ENCODE measurements around the gene C19orf81.
A peak's percentile ranks its signal among the peaks of the same experiment; 100 is the strongest.

The C19orf81 gene

DNA sequence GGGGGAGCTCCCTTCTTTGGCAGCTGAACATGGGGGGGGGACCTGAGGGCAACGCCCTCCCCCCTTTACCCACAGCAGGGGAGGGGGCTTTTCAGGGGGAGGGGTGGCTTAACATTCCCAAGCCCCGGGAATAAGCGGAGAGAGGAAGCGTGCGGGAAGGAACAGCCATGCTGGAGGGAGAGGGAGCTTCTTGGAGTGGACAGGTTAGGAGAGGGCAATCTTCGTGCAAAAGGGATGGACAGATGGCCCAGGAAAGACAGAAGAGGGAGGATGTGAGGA lies 10.8 kb downstream of the C19orf81 start:
- no peak for FAIRE-seq

DNA sequence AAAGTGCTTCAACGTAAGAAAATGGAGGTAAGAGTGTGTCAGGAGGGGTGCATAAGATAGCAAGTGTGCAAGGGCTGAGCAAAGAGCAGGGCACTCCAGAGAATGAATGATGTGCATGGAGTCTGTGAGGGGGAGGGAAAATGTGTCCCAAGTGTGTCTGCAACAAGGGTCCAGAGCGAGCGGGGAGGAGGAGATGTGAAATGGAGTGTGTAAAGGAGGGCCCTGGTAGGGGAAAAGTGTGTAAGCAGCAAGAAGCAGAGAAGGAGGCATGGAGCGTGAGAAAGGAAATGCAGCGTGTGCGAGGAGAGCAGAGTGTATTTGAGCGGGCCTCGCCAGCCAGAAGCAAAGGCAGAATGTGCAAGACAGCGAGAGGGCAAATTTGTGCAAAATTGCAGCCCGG lies 11.8 kb downstream of the C19orf81 start:
- no peak for FAIRE-seq

DNA sequence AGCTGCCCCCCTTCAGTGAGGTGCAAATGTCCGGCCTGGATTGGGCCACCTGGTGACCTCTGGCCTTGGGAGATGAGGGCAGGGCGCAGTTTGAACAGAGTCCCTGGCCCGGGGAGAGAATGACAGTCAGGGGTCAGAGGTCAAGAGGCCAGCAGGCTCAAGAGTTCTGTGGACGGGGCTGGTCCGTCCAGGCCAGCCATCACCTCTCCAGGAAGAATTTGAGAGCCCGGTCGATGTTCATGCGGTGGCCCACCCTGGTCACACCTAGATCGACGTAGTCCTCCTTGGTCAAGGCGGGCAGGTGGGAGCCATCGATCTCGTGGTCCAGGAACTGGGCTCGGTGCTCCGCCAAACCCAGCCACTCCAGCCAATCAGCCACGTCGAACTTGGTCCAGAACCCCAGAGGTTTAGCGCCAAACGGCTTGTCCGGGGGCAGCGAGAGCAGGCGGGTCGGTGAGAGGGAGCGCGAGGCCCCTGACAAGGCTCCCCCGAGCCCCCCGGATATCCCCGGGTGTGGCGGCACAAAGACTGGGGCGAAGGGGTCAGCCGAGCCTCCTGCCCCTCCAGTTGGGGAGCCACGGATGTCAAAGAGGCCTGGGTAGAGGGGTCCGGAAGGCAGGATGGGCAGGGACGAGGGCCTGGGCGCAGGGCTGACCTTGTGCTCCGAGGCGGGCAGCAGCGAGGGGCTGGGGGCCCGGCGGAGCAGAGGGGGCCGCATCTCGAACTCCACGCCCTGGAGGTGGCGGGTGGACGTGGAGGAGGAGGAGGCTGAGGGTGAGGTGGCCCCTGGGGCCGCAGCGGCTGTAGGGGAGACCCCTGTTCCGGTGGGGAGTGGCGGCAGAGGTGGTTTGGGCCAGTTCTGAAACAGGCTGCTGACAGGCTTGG lies 12.8 kb downstream of the C19orf81 start:
- FAIRE-seq = no peak

DNA sequence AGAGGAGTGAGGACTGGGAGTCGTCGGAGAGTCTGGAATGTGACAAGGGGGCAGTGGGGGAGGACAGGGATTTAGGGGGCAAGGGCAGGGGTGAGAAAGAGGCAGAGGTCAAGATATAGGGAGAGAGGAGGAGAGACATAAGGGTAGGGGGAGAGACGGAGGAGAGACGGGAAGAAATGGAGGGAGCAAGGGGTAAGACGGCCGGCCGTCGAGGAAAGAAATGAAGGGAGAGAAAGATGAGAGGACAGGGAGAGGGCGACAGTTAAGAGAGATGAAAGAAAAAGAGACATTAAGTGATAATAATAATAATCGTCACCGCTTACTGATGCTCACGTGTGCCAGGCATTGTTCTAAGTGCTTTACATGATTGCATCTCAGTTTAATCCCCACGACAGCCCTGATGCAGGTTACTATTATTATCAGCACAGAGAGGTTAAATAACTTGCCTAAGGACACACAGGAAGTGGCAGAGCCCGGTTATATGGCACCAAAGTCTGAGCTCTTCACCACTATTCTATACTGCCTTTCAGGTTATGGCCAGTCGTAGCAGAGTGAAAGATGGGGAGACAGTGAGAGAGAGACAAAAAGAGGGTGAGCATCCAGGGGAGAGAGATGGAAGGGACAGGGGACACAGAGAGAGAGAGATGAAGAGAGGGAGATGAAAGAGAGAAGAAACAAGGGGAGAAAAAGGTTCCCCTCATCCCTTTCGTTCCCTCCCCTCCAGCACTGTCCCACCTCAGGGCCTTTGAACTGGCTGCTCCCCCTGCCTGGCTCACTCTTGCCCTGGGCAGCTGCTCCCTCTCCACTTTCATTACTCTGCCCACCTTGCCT lies 13.6 kb downstream of the C19orf81 start:
- no peak for FAIRE-seq

DNA sequence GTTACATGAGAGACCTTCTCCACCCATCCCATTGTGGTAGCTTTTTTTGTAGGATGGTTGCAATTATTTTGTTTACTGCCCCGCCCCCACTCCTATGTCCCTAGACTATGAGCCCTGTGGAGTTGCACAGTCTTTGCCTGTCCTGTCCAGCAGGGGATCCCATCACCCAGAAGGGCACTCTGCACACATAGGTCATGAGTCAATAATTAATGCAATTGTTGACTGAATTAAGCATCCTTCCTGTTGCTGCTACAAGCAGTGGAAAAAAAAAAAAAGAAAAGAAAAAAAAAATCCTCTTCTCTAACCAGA lies 14.2 kb downstream of the C19orf81 start:
- FAIRE-seq = no peak

DNA sequence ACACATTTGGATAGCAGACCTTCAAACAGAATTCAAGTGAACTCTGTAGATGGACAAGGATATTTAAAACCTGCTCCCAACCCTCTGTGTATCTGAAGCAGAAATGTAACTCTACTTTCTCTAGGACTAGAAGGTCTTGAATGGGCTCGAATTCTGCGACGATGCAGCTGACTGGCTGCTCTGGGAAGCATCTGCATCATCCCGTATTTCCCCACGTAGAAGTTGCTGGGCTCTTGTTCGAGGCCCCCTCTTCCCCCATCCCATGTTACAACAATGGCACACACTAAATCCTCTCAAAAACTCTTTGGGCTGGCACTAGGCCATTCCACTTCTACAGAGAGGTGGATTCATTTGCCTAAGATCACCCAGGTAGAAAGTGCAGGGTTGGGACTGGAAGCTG lies 15.0 kb downstream of the C19orf81 start:
- no peak for FAIRE-seq

DNA sequence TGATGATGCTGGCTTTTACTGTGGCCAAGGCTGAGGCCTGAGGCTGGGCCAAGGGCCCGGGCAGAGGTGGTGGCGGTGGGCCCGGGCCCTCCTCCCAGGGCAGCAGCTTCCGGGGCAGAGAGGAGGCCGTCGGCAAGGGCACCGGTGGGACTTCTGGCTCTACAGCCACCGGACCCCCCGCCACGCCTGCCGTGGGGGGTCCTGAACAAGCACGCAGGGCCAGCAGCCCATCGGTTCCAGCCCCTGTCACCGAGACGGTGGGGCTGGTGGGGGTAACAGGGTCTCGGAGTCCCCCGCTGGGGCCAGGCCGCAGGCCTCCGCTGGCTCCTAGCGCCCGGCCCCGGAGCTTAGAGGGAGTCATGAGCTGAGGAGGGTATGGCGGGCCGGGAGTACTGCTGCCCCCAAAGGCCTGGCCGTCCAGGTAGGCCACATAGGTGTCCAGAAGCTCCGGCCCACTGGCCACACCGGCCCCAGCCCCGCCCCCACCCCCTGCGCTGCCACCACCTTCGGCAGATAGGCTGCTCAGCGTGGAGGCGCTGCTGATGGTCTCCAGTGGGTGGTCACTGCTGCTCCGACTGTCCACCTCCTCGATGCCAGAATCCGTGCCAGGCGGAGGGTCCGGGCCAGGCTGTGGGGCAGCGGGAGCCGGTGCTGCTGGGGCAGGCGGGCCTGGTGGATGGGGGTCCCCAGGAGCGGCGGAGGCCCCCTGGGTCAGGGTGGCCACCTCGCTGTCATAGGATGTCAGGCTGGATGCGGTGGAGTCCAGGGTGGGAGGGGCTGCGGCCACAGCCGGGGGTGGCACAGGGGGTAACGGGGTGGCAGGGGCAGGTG lies 17.3 kb downstream of the C19orf81 start:
- no peak for FAIRE-seq

DNA sequence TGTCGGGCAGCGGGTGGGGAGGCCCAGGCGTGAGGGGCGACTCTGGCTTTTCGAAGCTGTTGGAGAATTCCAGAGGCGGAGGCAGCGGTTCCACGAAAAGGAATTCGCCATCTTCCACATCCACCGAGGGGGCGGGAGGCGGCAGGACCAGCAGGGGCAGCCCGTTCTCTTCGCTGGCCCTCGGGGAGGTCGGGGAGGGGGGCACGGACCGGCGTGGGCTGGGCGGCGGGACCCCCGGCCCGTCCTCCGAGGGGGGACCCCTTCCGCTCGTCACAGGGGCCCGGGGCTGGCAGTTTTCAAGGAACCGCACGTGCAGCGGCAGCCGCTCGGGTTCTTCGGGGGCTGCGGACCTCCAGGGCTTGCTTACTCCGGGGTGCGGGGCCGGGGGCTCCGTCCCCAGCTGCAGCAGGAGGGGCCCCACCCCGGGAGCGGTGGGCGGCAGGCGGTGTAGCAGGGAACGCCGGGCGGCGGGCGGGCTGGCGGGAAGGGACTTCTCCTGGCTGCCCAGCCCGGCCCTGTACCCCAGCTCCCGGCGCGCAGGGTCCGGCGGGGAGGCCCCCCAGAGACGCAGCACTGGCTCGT lies 18.0 kb downstream of the C19orf81 start:
- no peak for FAIRE-seq

DNA sequence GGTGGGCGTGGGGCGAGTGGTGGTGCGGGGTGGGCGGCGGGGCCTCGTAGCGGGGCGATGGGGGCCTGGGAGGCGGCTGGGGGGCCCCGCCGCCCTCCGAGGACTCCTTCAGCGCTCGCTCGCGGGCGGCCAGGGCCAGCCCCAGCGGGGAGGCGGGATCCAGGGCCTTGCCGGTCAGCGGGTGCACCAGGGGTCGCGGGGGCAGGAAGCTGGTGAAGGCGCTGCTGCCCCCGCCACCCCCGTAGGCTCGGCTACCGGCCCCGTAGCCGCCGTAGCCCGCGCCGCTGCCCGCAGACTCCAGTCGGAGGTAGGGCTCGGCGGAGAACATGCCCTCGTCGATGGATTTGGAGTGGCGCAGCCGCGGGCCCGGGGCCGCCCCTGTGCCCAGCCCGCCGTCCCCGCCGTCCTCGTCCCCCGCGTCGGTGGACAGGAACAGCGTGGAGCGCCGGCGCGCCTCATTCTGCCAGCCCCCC lies 18.6 kb downstream of the C19orf81 start:
- FAIRE-seq = no peak

DNA sequence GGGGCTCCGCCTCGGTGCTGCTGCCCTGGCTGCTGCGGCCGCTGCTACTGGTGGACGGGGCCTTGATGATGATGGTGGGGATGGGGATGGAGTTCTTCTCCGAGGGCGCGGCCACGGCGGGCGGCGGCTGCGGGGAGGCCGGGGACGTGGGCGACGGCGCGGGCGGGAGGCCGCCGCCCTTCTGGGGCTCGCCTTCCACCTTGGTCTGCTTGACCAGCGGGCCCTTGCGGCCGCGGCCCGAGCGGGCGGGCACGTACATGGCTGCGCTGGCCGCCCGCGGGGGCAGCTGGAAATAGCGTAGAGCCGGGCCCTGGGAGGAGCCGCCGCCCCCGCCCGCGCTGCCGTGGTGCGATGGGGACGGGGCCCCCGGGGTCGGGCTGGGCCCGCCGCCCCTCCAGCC lies 19.2 kb downstream of the C19orf81 start:
- FAIRE-seq = no peak

DNA sequence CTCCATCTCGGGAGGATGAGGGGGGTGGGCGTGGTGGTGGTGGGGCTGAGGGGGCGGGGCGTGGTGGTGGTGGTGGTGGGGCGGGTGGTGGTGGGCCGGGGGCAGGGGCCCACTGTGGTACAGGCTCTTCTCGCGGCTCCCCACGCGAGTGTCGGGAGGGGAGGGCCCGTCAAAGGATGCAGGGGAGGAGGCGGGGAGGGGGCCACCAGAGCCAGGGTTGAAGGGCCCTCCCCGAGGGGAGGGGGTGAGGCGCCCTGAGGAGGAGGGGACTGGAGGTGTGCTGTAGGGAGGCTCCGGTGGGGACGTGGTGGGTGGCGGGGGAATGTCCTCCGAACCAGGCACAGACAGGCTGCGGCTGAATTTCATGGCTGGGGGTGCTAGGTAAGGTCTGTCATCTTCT lies 19.6 kb downstream of the C19orf81 start:
- no peak for FAIRE-seq

DNA sequence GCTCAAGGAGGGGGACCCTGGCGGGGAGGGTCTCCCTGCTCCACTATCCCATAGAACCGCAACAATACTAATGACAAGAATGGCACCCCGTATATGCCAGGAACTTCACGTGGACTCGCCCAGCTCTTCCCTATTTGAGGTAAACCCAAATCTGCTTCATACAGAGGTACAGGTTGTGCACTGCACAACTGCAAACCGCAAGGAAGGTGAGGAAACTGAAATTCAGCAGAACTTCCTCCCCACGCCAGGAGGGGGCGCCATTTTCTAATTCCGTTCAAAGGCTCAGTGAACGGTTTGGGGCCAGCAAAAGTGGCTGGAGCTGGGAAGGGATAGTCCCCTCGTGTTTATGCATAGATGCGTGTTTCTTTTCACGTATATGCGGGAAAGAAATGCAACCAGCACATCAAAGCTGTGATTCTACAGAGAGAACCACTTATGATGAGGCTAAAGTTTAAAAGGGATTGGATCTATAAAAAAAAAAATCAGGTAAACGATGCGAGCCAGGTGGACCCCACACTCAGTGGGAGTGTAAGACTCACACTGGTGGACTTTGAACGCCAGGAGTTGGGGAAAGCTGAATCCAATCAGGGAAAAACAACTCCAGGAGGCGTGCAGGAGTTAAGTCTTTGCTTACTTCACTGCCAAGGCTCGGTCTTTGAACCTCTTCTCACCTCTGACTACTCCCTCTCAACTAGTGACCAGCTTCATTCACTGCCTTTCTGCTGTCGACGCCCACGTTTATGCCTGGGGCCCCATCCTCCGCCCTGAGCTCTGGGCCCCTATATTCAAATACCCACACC lies 20.3 kb downstream of the C19orf81 start:
- no peak for FAIRE-seq

DNA sequence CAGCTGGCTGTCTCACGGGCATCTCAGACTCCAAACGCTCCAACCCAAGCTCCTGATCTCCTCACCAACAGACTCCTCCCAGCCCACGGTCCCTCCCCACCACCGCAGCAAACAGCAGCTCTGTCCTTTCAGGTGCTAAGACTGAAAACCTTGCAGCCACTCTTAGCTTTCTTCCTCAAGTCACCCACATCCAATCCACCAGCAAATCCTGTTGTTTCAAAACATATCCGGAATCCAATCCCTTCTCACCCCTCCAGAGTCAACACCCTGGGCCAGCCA lies 20.8 kb downstream of the C19orf81 start:
- FAIRE-seq = no peak

DNA sequence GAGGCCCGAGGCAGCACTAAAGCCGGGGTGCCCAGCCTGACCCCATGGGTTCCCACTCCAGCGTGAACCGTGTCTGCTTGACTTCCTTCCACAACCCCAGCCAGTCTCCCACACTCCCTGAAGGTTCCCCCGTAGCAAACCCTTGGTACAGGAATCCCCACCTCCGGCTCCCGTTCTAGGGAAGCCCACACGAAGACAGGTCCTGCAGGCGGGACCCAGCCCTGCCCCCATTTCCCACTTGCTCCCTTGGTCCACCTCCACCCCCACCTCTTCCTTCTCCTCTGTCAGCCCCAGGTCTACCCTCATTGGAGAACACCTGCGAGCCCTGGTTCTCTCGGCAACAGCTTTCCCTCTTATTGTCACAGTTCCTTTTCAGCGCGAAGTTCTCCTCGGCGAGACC lies 23.9 kb downstream of the C19orf81 start:
- no peak for FAIRE-seq

DNA sequence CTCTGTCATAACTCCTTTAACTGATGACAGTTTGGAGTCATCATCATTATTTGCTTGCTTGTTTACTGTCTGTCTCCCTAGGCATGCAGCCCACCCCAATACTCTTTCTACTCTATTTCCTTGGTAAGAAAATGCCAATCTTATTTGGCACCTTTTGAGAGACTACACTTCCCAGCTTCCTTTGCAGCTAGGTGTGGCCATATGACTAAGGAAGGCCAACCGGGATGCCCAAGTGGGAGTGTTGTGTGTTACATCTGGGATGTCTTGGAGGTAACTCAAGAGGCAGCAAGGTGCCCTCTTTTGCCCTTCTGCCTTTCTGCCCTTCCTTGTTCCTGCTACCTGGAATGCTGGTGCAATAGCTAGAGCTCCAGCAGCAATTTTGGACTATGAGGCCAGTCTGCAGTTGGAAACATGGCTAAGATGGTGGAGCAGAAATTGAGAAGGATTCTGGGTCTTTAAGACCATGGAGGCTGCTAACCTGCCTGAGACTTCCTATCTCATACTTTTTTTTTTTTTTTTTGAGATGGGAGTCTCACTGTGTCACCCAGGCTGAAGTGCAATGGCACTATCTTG lies 27.5 kb downstream of the C19orf81 start:
- FAIRE-seq = no peak

DNA sequence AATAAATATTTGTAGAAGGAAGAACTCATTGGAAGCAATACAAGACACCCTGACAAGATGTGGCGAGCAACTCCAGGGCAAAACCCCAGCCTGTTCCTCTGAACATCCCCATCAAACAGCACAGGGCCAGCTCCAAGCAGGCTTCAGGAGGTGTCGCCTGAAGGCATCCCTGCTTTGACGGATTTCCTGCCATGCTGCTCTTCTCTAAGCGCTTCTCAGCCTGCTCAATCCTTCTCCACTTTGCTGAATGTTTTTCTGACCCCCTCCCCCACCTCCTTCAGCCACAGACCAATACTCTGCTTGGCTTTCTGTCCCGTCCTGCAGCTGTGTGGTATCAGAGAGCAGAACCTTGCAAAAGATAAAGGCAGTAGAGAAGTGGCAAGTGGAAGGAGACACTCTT lies 28.4 kb downstream of the C19orf81 start:
- no peak for FAIRE-seq

DNA sequence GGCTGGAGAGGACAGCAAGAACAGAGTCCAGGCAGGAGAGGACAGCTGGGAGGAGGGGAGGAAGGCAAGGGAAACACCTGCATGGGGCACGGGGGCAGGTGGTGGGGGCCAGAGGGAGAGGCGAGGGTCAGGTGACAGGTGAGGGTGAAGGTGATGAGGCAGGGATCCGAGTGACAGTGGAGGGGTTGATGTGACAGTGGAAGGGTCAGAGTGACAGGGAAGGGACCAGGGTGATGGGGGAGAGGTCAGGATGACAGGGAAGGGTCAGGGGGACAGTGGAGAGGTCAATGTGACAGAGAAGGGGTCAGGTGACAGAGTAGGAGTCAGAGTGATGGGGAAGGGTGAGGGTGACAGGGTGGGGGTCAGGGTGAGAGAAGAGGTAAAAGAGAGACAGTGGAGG lies 29.1 kb downstream of the C19orf81 start:
- FAIRE-seq = no peak

DNA sequence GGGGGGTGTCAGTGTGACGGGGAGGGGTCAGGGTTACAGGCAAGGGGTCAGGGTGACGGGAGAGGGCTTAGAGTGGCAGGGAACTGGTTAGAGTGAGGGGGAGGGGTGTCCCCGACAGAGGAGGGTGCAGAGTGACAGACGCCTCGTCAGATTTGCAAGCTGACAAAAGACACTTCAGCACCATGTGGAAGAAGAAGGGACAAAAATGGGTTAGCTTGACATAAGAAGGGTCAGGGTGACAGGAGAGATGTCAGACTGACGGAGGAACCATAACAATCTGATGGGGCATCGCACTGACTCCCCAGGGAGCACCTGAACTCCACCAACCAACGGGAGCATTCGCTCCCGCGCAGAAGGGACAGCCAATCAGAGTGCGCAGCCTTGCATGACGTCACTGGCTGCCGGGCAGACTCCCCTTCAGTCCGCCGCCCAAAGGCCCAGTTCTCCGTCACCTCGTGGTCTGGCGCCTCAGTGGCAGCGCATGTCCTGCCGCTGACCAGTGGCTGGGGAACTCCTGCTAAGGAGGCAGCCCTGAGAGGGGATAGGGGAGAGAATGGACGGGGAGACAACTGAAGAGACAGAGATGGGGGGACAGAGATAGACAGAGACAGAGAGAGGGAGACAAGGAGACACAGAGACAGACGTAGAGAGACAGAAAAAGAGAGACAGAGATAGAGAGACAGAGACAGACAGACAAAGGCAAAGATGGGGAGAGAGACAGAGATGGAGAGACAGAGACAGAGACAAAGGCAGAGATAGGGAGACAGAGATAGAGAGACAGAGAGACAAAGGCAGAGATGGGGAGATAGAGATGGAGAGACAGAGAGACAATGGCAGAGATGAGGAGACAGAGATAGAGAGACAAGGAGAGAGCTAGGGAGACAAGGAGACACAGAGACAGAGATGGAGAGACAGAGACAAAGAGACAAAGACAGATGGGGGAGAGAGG lies 30.2 kb downstream of the C19orf81 start:
- FAIRE-seq = peak; percentile 11

DNA sequence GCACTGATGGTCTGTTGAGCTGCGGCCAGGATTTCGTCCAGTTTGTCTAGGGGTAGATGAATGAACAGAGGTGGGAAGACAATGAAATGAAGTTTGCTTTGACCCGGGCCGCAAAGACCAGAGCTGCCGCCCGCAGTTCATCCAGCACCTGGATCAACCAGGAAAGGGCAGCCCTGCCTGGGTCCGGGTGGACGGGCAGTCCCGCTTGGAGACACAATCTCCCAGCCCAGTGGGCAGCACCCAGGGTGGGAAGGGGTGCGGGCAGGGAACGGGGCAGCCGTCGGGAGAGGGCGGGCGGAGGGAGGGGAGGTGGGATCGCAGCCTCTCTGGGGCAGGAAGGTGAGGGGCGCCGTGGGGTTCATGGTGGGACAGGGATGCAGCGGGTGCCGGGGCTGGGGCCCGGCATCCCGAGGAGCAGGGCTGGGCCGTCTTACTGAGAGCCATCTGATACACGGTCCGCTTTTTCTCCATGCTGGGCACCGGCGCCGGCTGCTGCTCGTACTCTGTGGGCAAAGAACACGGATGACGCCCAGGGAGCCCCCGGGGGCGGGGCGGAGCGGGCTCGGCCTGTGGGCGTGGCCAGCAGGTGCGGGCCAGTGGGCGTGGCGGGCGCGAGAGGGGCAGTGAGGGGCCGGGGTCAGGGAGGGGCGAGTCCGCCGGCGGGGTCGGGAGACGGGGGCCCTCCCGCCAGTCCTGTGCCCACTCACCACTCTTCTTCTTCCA lies 37.2 kb downstream of the C19orf81 start:
- no peak for FAIRE-seq

DNA sequence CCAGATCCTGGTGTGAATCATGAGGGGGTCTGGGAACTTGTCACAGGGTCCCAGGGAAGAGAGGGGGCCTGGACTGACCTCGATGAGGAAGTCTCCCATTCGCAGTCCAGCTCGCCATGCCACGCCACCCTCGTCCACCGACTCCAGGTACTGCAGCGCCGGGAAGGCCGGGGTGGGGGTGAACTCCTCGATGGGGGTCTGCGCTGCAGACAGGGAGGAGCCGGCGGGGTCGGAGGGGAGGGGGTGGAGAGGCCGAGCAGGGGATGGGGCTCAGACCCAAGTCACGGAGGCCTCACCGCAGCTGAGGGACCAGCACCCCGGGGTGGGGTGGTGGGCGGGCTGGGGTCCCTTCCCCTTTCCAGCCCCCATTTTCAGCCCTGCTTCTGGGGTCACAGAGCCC lies 39.5 kb downstream of the C19orf81 start:
- FAIRE-seq = no peak

Measured in A204.1 (cell line).